Mononuclear cell (primary cell): Measurements from ENCODE around the gene PKP3. TPM values are rescaled to one million over a fixed set of nuclear protein-coding genes. Genes with fewer than 3 reads are reported as not detected.
"Not testable (repeated sequence)": the region's sequence is repeated elsewhere in the genome, so short reads cannot be mapped to it uniquely, and the experiment has no call there.

ENCODE experiments used
- H3K27me3 ChIP-seq: 2 replicates; pipeline ENCODE4 v1.6.0; 2011; ENCODE audit warnings: low read length, control low read depth; ENCODE audit not compliant: insufficient read depth
- H3K4me1 ChIP-seq: 2 replicates; pipeline ENCODE4 v1.5.1; 2011; ENCODE audit warnings: mild to moderate bottlenecking, low read length, control low read depth; ENCODE audit not compliant: insufficient read depth
- H3K4me3 ChIP-seq: 2 replicates; pipeline ENCODE4 v1.5.1; 2011; ENCODE audit warnings: mild to moderate bottlenecking, low read length, moderate library complexity
- H3K9me3 ChIP-seq: 2 replicates; pipeline ENCODE4 v1.5.1; 2011; ENCODE audit warnings: low read depth, mild to moderate bottlenecking, control low read depth, low read length
- total RNA-seq: library from RNA; depleted of rRNA; stranded (reverse); fragments of >200 nt; gene quantifications from one replicate; pipeline ENCODE4 v1.2.3, GENCODE V29; 2012

The PKP3 gene
- not detected for total RNA-seq

- no peaks in the 10 kb centered on the region for H3K9me3 ChIP-seq
- H3K4me3 ChIP-seq: no peak within 1 kb of the TSS
- no peaks in the 10 kb centered on the region for H3K27me3 ChIP-seq
- peaks cover 11% of the 10 kb centered on the region for H3K4me1 ChIP-seq
These were observed at the start of gene PKP3 for GRCh38 chr11:394034-394857. PKP3 (plus strand) TSS chr11:394209; CDS start chr11:394293, 84 bp downstream.

- H3K9me3 ChIP-seq: no peaks in the 10 kb centered on the region
- no peak overlapping the region for H3K4me3 ChIP-seq
- H3K27me3 ChIP-seq: no peaks in the 10 kb centered on the region
- peaks cover 6% of the 10 kb centered on the region for H3K4me1 ChIP-seq
These were observed 49.0 kb upstream of the PKP3 start for GRCh38 chr11:344836-345578.

- Histone ChIP-seq H3K4me3 (no peak overlapping the region), H3K9me3 (no peaks in the 10 kb centered on the region), H3K4me1 (peaks cover 19% of the 10 kb centered on the region), H3K27me3 (no peaks in the 10 kb centered on the region)
These were observed 47.5 kb upstream of the PKP3 start for GRCh38 chr11:346529-346928.

GRCh38 chr11:349270-349954, 44.6 kb upstream of the PKP3 start:
- not testable (repeated sequence) for H3K9me3 ChIP-seq, H3K4me3 ChIP-seq, H3K27me3 ChIP-seq
- H3K4me1 ChIP-seq: peaks cover 29% of the 10 kb centered on the region

GRCh38 chr11:350033-350722, 43.8 kb upstream of the PKP3 start:
- H3K27me3 ChIP-seq, H3K9me3 ChIP-seq, H3K4me3 ChIP-seq: not testable (repeated sequence)
- peaks cover 32% of the 10 kb centered on the region for H3K4me1 ChIP-seq

- Histone ChIP-seq H3K4me1 (peaks cover 38% of the 10 kb centered on the region), H3K27me3 (no peaks in the 10 kb centered on the region), H3K4me3 (no peak overlapping the region), H3K9me3 (no peaks in the 10 kb centered on the region)
These were observed 43.2 kb upstream of the PKP3 start for GRCh38 chr11:350723-351255.

- Histone ChIP-seq H3K4me3 (no peak overlapping the region), H3K9me3 (no peaks in the 10 kb centered on the region), H3K27me3 (no peaks in the 10 kb centered on the region), H3K4me1 (peaks cover 40% of the 10 kb centered on the region)
These were observed 42.6 kb upstream of the PKP3 start for GRCh38 chr11:351411-351810.

- no peaks in the 10 kb centered on the region for H3K9me3 ChIP-seq
- H3K4me3 ChIP-seq: no peak overlapping the region
These were observed 41.5 kb upstream of the PKP3 start for GRCh38 chr11:352456-353031.

GRCh38 chr11:353179-353873, 40.7 kb upstream of the PKP3 start:
- Histone ChIP-seq H3K9me3 (no peaks in the 10 kb centered on the region), H3K27me3 (no peaks in the 10 kb centered on the region), H3K4me3 (no peak overlapping the region), H3K4me1 (peaks cover 40% of the 10 kb centered on the region)

More at GRCh38 chr11:352456-353031, 41.5 kb upstream of the PKP3 start:
- H3K27me3 ChIP-seq: no peaks in the 10 kb centered on the region
- peaks cover 40% of the 10 kb centered on the region for H3K4me1 ChIP-seq

- no peaks in the 10 kb centered on the region for H3K9me3 ChIP-seq
- peak overlapping the region; percentile 34 for H3K4me3 ChIP-seq
- peaks cover 31% of the 10 kb centered on the region for H3K4me1 ChIP-seq
- H3K27me3 ChIP-seq: no peaks in the 10 kb centered on the region
These were observed 38.2 kb upstream of the PKP3 start for GRCh38 chr11:355581-356458.

GRCh38 chr11:356610-357009, 37.4 kb upstream of the PKP3 start:
- peaks cover 23% of the 10 kb centered on the region for H3K4me1 ChIP-seq
- no peaks in the 10 kb centered on the region for H3K27me3 ChIP-seq

GRCh38 chr11:357582-357981, 36.4 kb upstream of the PKP3 start:
- Histone ChIP-seq H3K9me3 (no peaks in the 10 kb centered on the region), H3K4me1 (peaks cover 17% of the 10 kb centered on the region), H3K4me3 (no peak overlapping the region), H3K27me3 (no peaks in the 10 kb centered on the region)

More at GRCh38 chr11:356610-357009, 37.4 kb upstream of the PKP3 start:
- H3K9me3 ChIP-seq: no peaks in the 10 kb centered on the region
- H3K4me3 ChIP-seq: no peak overlapping the region
